NCI-H2171 treated with DMSO at 0.1 percent for 48 hours (cell line): ENCODE data around the gene APBB1IP.
"Not testable (repeated sequence)": the region's sequence is repeated elsewhere in the genome, so short reads cannot be mapped to it uniquely, and the experiment has no call there.

ENCODE experiments used
- DNase-seq: peaks from one replicate; lab custom pipeline; 2025; lab: John Stamatoyannopoulos, UW

Gene APBB1IP, protein sequence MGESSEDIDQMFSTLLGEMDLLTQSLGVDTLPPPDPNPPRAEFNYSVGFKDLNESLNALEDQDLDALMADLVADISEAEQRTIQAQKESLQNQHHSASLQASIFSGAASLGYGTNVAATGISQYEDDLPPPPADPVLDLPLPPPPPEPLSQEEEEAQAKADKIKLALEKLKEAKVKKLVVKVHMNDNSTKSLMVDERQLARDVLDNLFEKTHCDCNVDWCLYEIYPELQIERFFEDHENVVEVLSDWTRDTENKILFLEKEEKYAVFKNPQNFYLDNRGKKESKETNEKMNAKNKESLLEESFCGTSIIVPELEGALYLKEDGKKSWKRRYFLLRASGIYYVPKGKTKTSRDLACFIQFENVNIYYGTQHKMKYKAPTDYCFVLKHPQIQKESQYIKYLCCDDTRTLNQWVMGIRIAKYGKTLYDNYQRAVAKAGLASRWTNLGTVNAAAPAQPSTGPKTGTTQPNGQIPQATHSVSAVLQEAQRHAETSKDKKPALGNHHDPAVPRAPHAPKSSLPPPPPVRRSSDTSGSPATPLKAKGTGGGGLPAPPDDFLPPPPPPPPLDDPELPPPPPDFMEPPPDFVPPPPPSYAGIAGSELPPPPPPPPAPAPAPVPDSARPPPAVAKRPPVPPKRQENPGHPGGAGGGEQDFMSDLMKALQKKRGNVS

DNA sequence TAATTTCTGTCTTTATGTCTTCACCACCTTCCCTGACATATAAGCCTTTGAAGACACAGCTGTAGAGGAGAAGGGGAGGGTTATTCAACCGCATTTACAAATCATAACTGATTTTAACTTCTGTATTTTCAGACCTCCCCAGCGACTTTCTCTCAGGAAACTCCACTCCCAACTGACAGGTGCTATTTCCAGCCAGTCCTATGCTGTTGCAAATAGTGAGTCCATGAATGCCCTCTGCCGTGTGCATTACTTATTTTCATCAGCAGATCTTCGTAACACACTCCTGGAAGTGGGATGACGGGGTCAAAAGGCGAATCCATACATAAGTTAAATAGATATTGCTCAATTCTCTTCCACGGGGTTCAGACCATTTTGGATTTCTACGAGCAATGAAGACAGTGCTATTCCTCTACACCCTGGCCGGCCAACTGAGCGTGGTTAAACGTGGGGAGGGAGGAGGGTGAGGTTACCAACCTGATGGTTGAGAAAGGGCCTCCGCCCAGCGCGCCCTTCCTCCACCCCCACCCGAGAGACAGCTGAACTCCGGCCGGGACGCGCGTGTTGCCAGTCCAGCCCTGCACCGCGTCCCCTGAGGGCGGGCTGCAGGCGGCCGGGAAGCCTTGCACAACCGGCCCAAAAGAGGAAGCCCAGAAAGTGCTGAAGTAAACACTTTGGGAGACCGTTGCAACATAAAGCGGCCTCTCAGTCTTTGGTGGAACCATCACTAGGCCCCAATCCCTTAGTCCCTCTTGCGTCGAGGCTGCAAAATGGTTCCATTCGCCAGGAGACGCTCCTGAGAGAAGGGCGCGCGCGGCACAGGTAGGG is at the start of gene APBB1IP:
APBB1IP (plus strand) TSS at position 705 of the 825 bp plus-strand sequence. CDS start 53,986 bp downstream, outside the sequence.
- no peak for DNase-seq

DNA sequence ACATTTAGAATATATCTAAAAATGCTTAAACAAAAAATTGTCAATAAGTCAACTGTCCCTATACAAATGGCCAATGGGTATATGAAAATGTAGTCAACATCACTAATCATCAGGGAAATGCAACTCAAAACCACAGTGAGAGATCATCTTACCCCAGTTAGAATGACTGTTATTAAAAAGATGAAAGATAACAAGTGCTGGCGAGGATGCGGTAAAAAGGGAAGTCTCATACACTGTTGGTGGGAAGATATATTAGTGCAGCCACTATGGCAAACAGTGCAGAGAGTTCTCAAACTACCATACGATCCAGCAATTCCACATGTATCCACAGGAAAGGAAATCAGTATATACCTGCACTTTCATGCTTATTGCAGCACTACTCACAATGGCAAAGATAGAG is 48.6 kb upstream of the APBB1IP start:
- no peak for DNase-seq

DNA sequence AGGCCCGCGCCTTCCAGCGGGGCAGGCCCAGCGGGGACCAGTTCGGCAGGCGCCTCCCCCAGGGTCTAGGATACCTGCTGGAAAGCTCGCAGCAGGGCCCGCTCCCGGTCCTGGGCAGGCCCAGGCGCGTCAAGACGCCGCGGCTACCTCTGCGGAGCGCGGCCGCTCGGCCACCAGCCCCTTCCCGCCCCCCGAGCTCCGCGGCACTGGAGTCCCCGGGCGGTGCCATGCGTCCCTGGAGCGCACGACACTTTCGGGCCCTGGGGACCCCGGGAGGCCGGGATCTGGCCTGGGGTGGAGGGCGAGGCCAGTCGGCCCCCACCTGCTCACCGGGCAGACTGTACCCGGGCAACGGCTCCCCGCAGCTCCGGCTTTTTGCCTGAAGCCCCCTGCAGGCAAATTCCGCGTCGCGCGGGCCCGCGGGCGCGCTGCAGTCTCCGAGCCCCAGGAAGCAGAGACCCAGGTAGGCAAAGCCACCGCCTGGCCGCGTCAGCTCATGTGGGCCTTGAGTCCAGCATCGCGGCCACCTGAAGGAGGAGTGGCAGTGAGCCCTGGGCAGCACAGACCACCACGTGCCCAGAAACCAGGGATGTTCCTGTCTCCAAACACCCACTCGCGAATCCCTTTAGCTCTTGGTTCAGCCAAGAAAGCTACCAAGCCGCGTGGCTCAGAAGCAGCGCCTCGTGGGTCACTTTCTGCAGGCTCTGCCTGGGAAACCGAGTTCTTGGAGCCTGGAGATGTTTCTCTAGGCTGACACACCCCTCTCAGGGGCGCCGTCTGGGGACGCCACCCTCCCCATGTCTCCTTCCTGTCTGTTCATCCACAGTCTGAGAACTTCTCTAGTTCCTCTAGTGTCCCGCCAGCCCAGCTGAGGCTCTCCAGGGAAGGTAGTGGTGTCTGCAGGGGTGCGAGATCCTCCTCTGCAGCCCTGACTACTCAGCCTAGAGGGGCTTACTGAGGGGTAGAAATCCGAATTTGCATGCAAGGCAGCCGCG is 46.1 kb upstream of the APBB1IP start:
- DNase-seq: no peak

DNA sequence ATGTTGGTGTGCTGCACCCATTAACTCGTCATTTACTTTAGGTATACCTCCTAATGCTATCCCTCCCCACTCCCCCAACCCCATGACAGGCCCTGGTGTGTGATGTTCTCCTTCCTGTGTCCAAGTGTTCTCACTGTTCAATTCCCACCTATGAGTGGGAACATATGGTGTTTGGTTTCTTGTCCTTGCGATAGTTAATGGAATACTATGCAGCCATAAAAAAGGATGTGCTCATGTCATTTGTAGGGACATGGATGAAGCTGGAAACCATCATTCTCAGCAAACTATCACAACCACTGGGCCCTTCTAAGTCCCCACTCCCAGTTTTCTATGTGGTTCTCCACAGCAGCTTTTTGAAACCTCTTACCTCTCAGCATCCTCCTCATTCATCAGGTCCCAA is 39.8 kb upstream of the APBB1IP start:
- DNase-seq: not testable (repeated sequence)

DNA sequence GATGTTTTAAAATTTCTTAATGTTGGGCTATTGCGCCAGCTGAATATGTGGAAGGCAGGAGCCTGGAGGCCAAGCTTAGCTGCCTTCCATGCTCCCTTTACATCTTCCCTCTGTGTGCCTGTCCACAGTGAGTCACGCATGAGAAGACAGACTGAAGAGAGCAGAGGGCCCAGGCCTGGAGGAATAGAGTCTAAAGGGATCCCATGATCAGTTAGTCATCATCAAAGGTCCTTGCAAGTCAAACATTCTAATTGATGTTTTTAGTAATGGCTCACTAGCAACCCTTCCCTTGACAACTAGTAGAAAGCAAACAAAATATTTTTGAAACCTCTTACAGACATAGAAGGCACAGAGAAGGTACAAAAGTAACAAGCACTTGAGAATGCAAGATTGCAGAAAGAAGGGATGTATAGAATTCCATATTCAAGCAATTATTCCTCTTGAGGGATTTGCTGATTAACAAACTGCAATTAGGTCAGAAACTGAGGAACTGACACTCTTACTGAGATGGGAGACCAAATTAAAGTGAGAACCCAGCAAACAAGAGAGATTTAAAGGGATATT is 30.7 kb upstream of the APBB1IP start:
- DNase-seq: no peak

DNA sequence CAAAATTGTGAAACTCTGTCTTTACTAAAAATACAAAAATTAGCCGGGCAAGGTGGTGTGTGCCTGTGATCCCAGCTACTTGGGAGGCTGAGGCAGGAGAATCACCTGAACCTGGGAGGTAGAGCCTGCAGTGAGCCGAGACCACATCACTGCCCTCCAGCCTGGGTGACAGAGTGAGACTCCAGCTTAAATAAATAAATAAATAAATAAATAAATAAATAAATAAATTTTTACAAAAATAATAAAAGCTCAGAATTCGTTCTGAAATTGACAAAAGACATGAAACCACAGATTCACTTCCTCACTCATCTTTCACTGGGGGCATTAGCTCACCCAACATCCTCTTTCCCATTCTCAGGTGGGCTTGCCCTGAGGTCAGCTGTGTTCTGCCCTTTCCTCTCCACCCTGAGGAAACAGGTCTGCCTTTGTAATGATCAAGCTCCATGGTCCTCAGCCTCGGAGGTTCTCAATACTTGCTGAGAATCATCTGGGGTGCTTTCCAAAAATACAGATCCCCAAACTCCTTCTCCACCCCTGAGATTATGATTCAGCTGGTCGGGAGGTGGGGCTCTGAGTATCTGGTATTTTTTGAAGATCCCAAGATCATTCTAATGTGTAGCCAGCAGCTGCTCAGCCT is 29.2 kb upstream of the APBB1IP start:
- no peak for DNase-seq

DNA sequence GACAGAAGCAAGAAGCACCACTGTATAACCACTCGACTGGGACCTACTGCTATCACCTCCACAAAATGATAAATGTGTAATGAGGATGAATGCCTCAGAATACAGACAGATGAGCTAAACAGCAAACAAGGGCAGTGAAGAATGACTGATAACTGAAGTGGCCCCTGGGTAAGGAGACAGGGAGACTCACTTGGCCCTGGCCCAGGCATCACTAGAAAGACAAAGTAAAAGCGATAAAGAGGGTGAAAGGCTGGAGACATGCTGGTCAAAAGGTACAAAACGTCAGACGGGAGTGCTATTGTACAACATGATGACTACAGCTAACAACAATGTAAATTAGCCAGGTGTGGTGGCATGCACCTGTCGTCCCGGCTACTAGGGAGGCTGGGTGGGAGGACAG is 27.8 kb upstream of the APBB1IP start:
- no peak for DNase-seq

DNA sequence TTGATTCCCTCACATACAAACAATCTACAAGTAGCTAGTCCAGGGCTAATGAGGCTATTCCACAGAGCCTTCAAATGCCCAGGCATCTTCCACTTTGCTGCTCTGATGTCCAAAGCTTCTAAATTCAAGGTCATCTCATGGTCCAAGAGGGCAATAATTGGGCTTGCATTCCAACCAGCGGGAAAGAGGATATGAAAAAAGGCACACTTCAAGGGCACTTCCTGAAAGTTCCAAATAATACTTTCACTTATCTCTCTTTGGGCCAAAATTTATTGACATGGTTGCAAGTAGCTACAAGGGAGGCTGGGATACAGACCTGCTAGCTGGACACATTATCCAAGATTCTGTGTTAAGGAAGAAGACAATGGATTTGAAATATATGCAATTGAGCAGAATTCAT is 25.2 kb upstream of the APBB1IP start:
- no peak for DNase-seq

DNA sequence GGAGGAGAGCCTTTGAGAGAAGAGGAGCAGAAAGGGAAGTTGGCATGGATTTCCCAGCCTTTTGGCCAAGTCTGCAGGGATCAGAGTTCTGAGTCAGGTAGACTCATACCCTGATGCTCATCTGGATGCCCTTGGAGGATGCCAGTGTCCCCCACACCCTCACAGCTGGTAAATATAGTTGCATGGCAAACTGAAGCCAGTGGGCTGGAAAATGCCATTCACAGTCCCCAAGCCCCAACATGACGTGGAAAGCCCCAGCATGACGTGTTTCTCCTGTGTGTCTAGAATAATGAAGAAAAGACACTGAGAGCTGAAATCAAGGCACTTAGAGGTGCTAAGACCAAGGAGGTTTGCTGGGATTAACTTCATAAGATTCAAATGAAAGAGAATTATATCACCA is 24.8 kb upstream of the APBB1IP start:
- DNase-seq: no peak

DNA sequence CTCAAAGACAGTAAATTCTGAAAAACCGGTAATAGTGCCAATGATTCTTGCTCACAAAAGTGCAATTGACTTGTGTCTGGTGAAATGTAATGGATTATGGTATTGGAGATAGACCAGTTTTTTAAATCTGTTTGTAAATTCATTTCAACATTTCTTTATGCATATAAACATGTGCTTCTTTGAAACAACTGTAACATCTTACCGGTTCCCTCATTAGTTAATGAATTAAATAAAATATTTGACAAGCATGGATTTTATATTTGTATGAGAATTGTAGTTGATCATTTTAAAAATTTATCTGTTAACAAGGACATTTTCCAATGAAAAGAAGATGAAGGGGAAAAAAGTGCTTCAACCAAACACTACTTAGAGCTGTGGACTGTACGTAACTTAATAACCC is 21.0 kb upstream of the APBB1IP start:
- DNase-seq: no peak

DNA sequence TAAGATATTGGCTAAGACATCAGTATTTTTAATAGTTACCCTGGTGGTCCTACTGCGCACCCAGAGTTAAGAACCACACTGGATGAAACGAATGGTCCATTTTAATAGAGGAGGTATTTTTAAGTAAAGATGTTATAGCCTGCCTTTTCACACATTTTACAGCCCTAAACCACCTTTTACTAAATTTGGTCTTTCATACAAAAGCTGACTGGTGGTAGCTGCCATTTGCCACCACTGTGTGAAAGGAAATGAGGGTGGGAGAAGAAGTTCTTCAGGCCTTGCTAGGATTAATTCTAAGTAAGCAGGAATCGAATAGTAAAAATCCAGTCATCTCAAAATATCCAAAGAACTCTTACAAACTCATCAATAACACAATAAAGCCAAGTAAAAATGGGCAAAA is 15.2 kb upstream of the APBB1IP start:
- DNase-seq: no peak

DNA sequence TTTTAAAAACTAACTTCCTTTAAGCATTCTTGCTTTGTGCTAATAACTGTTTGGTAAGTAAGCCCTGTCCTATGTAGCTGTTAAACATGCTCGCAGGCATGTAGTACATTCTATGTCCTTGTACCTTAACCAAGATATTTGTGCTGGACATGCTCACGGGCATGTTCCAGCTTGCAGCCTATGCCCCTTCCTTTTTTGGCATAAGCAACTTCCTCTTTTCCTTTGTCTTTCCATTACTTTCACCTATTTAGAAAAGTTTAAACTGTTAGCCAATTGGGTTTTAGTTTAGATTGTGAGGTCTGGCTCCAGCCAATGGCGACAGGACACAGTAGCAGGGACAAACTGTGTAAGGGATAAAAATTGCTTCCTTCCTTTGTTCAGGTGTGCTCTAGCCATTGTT is 14.4 kb upstream of the APBB1IP start:
- DNase-seq: no peak

DNA sequence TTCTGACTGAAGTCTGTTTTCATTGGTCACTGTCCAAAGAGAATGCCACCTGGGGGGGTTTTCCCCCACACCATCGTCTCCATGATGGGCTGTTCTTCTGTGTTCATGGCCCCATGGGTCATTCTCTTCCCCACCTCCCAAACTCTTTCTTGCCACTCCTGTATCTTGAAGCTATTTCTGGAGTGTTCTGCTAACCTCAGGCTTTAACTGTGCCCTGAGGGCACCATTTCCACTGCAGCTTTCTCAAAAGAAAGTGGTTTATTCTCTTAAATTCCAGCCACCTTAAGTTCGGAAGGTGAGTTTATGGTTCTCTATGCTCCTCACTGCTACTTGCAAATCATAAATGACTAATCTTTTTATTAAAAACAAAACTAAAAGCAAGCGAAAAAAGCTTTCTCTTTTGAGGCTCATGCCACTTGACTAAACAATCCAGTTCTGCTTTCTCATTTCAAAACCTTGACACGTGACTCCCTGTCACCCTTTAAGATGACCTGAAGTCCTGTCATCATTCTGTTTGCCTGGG is 7.4 kb upstream of the APBB1IP start:
- no peak for DNase-seq

DNA sequence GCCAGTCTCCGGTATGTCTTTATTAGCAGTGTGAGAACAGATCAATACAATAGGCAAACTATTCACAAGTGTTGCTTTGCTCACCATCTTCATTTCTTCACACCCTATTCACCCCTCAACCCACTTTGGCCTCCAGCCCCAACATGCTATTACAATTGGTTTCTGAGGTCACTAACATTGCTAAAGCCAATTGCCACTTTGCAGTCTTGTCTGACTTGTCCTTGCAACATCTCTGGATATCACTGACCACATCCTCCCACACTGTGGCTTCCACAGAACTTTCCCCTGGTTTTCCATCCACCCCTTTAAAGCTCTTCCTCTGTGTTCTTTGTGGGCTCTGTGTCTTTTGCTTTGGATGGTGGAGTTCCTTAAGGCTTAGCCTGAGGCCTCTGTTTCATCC is 5.2 kb upstream of the APBB1IP start:
- DNase-seq: no peak

DNA sequence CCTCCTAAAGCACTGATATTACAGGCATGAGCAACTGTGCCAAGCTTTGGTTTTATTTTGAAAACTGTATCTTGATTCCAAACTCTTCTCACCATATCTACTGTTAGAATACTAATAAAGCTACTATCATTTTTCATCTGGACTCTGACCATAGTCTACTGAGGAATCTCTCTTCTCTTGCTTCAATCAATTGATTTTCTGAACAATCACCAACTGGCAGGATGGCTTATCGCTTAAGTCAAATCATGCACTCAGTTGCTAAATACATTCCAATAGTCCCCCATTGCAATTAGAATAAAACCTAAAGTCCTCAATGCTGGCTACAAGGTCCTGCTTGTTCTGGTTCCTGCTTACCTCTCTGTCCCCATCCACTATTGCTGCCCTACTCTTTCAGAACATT is 2.3 kb upstream of the APBB1IP start:
- no peak for DNase-seq

DNA sequence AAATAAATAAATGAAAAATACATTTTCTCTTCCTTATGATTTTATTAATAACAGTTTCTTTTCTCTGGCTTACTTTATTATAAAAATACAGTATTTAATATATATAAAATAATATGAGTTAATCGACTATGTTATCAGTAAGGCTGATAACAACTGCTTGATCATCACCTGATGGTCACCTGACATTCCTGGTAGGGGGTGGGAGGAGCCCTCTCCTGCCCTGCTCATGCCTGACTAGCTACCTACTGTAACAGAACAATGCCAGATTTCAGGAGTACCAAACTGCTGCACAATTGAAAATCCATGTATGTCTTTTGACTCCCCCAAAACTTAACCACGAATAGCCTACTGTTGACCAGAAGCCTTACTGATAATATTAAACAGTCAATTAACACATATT is 1.3 kb upstream of the APBB1IP start:
- DNase-seq: no peak

DNA sequence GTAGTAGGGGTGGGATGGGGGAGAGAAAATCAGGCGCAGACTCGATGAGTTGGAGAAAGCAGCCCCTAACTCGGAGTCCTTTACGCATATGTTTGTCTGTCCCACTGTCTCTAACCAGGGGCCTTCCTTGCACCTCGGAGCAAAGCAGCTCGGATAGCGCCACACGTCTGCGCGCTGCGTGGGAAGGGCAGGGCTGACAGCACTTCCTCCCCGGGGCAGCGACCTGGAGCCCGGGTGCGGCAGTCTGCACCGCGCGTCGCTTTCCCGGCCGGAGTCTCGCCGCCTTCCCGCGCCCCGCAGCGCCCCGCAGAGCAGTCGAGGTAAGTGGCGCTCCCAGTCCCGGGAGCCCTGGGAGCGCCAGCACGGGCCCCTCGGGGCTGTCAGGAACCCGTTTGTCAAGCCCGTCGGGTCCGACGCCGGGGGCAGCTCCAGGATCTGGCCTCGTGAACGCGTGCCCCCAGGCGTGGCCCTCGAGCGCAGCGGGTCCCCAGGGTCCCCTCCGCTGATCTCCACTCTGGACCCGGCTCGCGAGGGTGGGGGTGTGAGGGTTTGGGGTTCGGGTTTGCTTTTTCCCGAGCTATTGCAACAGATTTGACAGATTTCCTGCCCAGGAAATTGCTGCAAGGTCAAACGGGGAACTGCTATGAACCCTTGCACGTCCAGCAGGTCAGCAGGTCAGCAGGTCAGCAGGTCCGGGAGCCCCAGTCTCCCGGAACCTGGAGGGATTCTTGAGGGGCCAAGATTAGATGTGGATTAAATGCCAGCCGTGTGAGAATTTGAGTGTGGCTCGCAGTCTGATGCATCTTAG is 597 bp downstream of the APBB1IP start:
- DNase-seq: no peak

DNA sequence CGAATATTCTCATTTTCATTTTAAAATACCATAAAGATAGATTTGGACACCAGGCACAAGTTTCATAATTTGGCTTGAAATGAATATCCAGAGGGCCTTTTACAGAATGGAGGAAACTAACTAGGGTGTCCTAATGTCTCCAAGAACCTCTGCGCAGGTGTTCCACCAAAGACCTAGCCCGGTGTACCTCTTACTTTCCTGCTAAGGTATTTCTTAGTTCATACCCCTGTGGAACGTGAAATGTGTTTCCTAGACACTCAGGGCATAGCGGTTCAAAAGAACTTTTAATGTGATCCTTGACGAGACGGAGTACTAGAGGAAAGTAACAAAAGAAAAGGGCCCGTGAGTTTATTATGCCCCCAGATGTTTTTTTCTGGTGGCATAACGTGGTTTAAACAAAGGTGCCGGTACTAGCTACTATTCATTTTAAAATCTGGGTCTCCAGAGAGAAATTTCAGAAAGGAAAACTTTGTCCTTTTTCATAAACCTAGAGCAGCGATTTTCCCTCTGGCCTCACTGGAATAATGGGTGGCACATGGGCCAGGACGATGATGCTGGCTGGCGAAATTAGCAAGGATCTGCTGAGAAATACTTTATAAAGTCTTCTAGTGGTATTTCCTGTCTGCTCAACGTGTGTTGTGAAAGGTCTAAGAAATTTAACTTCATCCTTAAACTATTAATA is 1.4 kb downstream of the APBB1IP start:
- DNase-seq: no peak

DNA sequence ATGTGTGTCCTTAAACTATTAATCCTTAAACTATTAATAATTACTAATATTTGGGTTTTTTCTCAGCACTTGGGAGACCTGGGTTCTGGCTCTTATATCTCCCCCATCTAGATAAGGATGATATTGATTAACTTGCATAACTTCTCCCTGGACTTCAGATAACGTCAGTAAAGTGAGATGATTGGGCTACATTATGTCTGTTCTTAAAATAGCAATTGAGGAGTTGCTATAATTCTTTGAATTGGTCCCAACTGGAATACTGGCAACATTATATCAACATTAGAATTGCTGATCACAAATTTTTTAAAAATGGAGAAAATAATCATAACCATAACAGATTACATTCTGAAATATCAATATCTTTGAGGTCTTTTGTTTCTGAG is 1.9 kb downstream of the APBB1IP start:
- DNase-seq: no peak
